ENCODE results near the gene VASP.

The VASP gene

GRCh38 chr19:45556835-45557234 lies 49.6 kb downstream of the VASP start:
- no peak for DNase-seq (ENCODE audit: low spot score)

DNA sequence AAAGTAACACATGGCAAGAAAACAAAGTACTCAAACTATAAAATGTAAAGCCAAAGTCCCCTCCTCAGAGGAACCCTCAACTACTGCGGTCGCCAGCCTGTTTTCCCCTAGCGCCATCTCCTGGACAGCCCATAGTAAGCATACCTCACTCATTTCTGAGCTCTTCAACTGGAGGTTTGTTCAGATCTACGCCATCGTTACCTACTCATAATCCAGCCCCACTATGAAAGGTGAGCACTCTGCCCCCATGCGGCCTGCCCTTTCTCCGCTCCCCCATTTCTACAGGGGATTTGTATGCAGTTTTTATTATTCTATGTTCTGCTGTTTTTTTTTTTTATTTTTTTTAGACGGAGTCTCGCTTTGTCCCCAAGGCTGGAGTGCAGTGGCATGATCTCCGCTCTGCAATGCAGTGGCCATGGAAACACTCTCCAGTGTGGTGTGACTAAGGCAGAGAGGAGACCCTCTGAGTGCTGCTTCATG lies 51.2 kb downstream of the VASP start:
- peak; percentile 52 for DNase-seq (ENCODE audit: low spot score)

- no peak for DNase-seq (ENCODE audit: low spot score)
Observed at GRCh38 chr19:45560038-45560437, 52.8 kb downstream of the VASP start.

- DNase-seq (ENCODE audit: low spot score): no peak
Observed at GRCh38 chr19:45560686-45561085, 53.4 kb downstream of the VASP start.

DNA sequence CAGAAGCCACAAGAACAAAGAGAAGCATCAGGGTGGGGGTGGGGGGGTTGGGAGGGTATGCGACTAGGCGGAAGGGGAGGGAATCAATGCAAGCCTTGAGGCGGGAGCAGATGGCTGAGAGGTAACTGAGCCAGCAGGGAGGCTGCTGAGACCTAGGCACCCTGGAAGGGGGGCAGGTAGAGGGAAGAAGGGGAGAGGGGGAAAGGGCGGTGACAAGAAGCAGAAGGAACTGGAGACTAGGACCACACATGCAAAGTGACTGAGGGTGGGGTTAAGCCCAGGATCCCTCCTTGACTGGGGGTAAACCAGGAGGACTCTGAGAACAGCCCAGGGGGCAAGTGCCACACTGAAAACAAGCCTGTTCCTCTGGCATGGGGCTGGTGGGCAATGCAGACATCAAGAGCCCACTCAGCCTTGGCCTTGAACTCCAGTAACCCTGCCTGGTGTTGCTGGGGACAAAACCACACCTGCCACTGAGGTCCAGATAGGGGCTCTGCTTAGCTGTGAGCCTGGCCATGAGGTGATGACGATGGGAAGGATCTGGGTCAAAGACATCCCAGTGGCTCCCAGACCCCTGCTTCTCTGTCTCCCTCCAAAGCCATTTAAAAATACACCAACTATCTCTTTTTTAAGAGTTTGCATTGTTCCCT lies 57.0 kb downstream of the VASP start:
- no peak for DNase-seq (ENCODE audit: low spot score)

DNA sequence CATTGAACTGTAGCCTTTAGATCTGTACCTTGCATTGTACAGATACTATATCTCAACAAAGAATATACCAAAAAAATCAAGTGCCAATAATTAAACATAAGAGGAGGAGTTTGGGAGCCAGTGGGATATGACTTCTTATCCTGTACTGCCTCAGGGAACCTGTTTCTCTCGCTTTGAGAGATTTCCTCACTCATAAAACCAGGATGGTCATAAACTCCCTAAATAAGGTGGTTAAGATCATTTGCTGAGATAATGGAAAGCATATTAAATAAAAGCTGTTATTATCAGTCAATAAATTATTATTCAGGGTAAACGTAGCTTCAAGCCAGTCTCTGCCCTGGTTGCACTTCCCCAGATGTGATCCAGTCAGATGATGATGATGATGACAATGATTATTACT lies 60.3 kb downstream of the VASP start:
- DNase-seq (ENCODE audit: low spot score): no peak

DNA sequence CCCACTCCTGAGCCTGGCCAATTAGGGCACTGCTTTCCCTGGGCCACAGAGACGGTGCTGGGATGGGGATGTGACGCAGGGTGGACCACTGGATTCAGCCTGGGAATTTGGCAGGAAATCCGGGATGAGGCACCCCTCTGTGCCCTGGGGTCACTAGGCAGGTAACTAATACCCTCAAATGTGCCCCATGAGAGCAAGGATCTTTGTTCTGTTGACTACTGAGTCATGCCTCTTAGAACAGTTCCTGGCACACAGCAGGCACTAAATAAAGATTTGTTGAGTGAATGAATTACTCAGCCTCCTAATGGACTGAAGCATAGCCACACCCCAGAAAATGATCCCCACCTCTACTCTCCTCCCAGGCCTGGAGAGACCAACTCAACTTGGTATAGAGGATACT lies 61.5 kb downstream of the VASP start:
- DNase-seq (ENCODE audit: low spot score): peak; percentile 57

DNA sequence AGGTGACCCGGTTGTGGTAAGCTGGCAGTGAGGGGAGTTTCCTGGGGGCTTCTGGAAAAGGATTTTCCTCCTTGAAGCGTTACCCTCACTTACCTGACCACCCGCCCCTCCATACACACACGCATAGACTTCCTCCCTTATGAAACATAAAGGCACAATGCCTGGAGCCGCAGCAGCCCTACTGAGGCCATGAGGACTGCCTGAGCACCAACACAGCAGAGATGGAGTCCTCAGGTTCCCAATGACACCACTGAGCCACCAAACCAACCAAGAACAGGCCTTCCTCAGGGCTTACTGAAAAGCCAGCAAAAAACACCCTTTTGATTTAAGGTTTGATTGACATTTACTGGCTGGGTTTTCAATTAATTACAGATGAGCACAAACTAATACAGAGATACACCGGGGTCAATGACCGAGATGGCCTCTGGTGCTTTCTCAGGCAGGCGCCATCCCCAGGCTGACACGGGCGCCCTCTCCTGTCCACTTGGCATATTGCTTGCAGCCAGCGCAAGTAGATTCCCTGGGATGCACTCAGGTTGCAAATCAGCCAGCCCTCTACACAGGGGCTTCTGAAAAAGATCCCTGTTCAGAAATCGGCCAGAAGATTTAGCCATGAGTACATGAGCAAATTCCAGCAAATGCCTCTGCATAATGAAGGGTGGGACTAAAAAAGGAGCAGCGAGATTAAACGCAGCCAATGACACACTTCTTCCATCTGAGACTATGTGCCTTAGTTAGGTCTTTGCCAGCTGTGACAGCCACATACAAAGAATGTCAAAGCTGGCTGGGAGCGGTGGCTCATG lies 62.5 kb downstream of the VASP start:
- DNase-seq (ENCODE audit: low spot score): peak; percentile 68

- no peak for DNase-seq (ENCODE audit: low spot score)
Observed at GRCh38 chr19:45571457-45572220, 64.4 kb downstream of the VASP start.

GRCh38 chr19:45574526-45574925 lies 67.2 kb downstream of the VASP start:
- no peak for DNase-seq (ENCODE audit: low spot score)

- no peak for DNase-seq (ENCODE audit: low spot score)
Observed at GRCh38 chr19:45575216-45575615, 67.9 kb downstream of the VASP start.
